ENCODE results near the gene PKP2.

PKP2 gene

GRCh38 chr12:32896432-32897280 is at the start of gene PKP2:
Gene PKP2, minus strand, starts transcription at chr12:32896777. Its CDS starts 46 bp downstream, at chr12:32896731.
- peak; percentile 41 to 82 for DNase-seq

- no peak for DNase-seq
Observed at GRCh38 chr12:32944195-32944594, 47.6 kb upstream of the PKP2 start.

GRCh38 chr12:32939801-32940200 is 43.2 kb upstream of the PKP2 start:
- DNase-seq = no peak

GRCh38 chr12:32926963-32927362 is 30.4 kb upstream of the PKP2 start:
- no peak for DNase-seq

- DNase-seq = no peak
Observed at GRCh38 chr12:32926356-32926755, 29.8 kb upstream of the PKP2 start.

GRCh38 chr12:32922546-32923297 is 26.1 kb upstream of the PKP2 start:
- DNase-seq = no peak

- no peak for DNase-seq
Observed at GRCh38 chr12:32921397-32921796, 24.8 kb upstream of the PKP2 start.

GRCh38 chr12:32920506-32921085 is 24.0 kb upstream of the PKP2 start:
- DNase-seq = no peak

GRCh38 chr12:32918890-32919801 is 22.6 kb upstream of the PKP2 start:
- DNase-seq = peak; percentile 21 to 54

- no peak for DNase-seq
Observed at GRCh38 chr12:32917094-32917611, 20.6 kb upstream of the PKP2 start.

- no peak for DNase-seq
Observed at GRCh38 chr12:32907898-32908476, 11.4 kb upstream of the PKP2 start.

- no peak for DNase-seq
Observed at GRCh38 chr12:32907166-32907565, 10.6 kb upstream of the PKP2 start.

- DNase-seq = peak in 1 of 2 experiments; percentile 21
Observed at GRCh38 chr12:32906399-32907165, 10.0 kb upstream of the PKP2 start.

- DNase-seq = no peak
Observed at GRCh38 chr12:32903763-32904162, 7.2 kb upstream of the PKP2 start.

- DNase-seq = no peak
Observed at GRCh38 chr12:32903318-32903717, 6.7 kb upstream of the PKP2 start.

GRCh38 chr12:32902287-32902997 is 5.9 kb upstream of the PKP2 start:
- no peak for DNase-seq

GRCh38 chr12:32901553-32901952 is 5.0 kb upstream of the PKP2 start:
- no peak for DNase-seq

GRCh38 chr12:32897687-32898573 is 1.4 kb upstream of the PKP2 start:
- peak in 1 of 2 experiments; percentile 42 for DNase-seq

- DNase-seq = peak in 1 of 2 experiments; percentile 43
Observed at GRCh38 chr12:32897281-32897610, 669 bp upstream of the PKP2 start.
